ENCODE data around the gene PALLD. TPM values are rescaled to one million over a fixed set of nuclear protein-coding genes. Genes with fewer than 3 reads are reported as not detected.
A peak's percentile ranks its signal among the peaks of the same experiment; 100 is the strongest.

Gene PALLD
- total RNA-seq, 1 donor from 2014 or later = 58.7 TPM

- Mint-ChIP-seq H3K36me3 (ENCODE audit: low read depth) (peaks cover 9% of the 10 kb centered on the region), H3K27me3 (ENCODE audit: low read depth) (no peaks in the 10 kb centered on the region), H3K4me1 (peaks cover 4% of the 10 kb centered on the region), H3K9me3 (no peaks in the 10 kb centered on the region), H3K4me3 (no peak overlapping the region), H3K27ac (ENCODE audit: unreplicated experiment) (no peak overlapping the region)
- no peak for DNase-seq (ENCODE audit: low read depth, low spot score)
- no peak for TF ChIP-seq CTCF (conservative IDR thresholded peaks at IDR 0.05)
These were observed 423.7 kb downstream of the PALLD start for GRCh38 chr4:168920441-168921065.

DNA sequence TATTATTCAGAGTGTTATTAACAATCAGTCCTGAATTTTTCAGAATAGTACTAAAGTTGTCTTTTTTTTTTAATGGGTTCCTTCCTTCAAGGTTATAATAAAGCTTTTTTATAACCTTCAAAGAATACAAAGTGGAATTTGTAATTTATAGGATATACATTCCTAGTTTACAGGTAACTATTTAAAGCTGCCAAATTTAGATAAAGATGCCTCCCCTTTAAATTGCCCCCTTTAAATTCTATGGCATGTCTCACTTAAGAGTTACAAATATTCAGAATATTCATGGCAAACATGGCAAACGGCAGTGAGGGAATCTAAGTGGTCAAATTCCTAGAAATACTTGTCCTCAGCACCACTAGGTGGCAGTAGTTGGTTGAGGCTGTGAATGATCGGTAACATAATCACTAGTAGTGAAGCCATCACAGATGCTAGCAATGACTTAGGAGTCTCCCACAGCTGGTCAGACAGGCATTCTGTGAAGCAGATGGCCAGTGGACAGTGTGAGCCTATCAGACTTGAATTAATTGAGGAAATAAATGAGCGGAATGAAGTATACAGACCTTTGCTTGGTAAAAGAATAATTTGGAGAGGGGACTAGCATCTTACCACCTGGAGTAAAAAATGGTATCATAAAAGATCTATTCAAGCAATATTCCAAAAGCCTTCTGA, 426.8 kb downstream of the PALLD start:
- peaks cover 20% of the 10 kb centered on the region for H3K36me3 Mint-ChIP-seq (ENCODE audit: low read depth)
- peak; percentile 87 for TF ChIP-seq CTCF (conservative IDR thresholded peaks at IDR 0.05)
- no peaks in the 10 kb centered on the region for H3K27me3 Mint-ChIP-seq (ENCODE audit: low read depth)
- no peaks in the 10 kb centered on the region for H3K9me3 Mint-ChIP-seq
- H3K4me3 Mint-ChIP-seq = no peak overlapping the region
- DNase-seq (ENCODE audit: low read depth, low spot score) = peak; percentile 69
- no peak overlapping the region for H3K27ac Mint-ChIP-seq (ENCODE audit: unreplicated experiment)
- peaks cover 4% of the 10 kb centered on the region for H3K4me1 Mint-ChIP-seq

GRCh38 chr4:168924667-168925066, 427.8 kb downstream of the PALLD start:
- no peak for TF ChIP-seq CTCF (conservative IDR thresholded peaks at IDR 0.05)
- no peak overlapping the region for H3K4me3 Mint-ChIP-seq
- H3K36me3 Mint-ChIP-seq (ENCODE audit: low read depth) = peaks cover 25% of the 10 kb centered on the region
- H3K27ac Mint-ChIP-seq (ENCODE audit: unreplicated experiment) = no peak overlapping the region
- peaks cover 4% of the 10 kb centered on the region for H3K4me1 Mint-ChIP-seq
- DNase-seq (ENCODE audit: low read depth, low spot score) = no peak
- H3K27me3 Mint-ChIP-seq (ENCODE audit: low read depth) = no peaks in the 10 kb centered on the region
- no peaks in the 10 kb centered on the region for H3K9me3 Mint-ChIP-seq

DNA sequence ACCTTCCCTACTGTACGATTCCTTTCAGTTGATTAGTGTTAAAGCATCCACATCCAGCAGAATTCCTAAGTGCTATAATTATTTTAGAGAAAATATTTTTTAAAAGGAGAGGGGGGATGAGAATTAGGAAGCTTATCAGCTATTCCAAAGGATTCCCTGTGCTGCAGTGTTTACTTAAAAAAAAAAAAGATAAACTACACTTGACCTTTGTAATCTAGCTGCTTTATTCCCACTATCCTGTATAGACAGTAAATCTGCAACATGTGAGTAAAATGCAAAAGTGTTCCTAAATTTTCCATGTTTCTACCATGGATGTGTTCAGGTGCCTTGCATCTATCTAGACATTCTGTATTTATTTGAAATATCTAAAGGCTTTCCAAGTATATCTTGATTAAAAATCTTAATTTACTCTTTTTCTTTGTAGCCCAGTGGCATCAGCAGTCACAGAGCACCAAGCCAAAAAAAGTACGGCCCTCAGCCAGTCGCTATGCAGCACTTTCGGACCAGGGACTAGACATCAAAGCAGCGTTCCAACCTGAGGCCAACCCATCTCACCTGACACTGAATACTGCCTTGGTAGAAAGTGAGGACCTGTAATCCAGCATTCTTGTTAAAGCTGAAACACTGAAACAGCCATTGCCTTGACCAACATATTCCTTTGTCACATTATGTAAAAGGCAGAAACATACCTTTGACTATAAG, 429.1 kb downstream of the PALLD start:
- Mint-ChIP-seq H3K4me1 (peaks cover 4% of the 10 kb centered on the region), H3K27ac (ENCODE audit: unreplicated experiment) (no peak overlapping the region), H3K9me3 (peaks cover 5% of the 10 kb centered on the region), H3K27me3 (ENCODE audit: low read depth) (no peaks in the 10 kb centered on the region), H3K4me3 (no peak overlapping the region), H3K36me3 (ENCODE audit: low read depth) (peaks cover 34% of the 10 kb centered on the region)
- TF ChIP-seq CTCF (conservative IDR thresholded peaks at IDR 0.05) = no peak
- DNase-seq (ENCODE audit: low read depth, low spot score) = no peak

DNA sequence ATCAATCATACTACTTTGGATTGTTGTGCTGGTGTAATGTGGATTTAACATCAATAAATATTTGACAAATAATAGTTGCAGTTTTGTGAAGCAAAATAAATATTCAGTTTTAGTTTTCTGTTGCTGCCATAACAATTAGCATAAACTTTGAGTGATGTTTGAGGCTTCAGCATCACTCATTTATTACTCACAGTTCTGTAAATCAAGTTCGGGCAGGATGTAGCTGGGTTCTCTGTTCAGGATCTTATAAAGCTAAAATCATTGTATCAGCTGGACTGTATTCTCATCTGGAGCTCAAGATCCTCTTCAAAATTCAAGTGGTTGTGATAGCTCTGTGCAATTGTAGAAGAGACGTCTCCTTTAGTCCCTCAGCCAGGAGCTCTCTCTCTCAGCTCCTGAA, 431.5 kb downstream of the PALLD start:
- TF ChIP-seq CTCF (conservative IDR thresholded peaks at IDR 0.05) = no peak
- Mint-ChIP-seq H3K27me3 (ENCODE audit: low read depth) (no peaks in the 10 kb centered on the region), H3K27ac (ENCODE audit: unreplicated experiment) (no peak overlapping the region), H3K9me3 (peaks cover 20% of the 10 kb centered on the region), H3K4me3 (no peak overlapping the region), H3K36me3 (ENCODE audit: low read depth) (peaks cover 56% of the 10 kb centered on the region), H3K4me1 (peaks cover 4% of the 10 kb centered on the region)
- no peak for DNase-seq (ENCODE audit: low read depth, low spot score)

Data from neural crest cell (in vitro differentiated cells).